NT2/D1 (cell line): ENCODE measurements around the gene TBC1D9B.

Source experiments
- YY1 ChIP-seq: IDR thresholded peaks from 2 replicates; pipeline ENCODE4 v1.6.1; 2011; ENCODE audit not compliant: insufficient read length, insufficient read depth
- ZNF274 ChIP-seq: IDR thresholded peaks from 2 replicates; pipeline ENCODE4 v1.6.1; 2011; ENCODE audit warnings: mild to moderate bottlenecking, low read depth, low read length

- no peak for TF ChIP-seq ZNF274
- no peak for TF ChIP-seq YY1
Observed at GRCh38 chr5:179812997-179813607, 94.6 kb downstream of the TBC1D9B start.
